ENCODE results near the gene NR1D2. TPM values are rescaled to one million over a fixed set of nuclear protein-coding genes. Genes with fewer than 3 reads are reported as not detected.

NR1D2 gene
- total RNA-seq, 4 donors from 2014 or later: 23.8 to 29.7 (median 25.1) TPM

DNA sequence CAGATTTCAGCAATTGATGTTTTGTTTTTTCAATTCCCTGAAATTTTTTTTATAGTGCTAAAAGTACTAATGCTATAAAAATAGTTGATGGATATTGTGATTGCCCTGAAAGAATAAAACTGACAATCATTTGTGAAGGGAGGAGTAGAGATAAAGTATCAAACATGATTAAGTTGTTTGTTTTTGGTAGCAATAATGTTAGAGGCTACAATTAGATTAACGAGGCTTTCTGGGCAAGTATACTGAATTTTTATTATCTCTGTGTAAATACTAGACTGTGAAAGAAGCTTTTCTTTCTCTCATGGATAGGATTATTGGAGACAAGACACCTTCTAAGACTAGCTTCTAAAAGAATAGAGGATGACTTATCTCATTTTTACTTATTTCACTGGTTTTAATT lies 15.6 kb downstream of the NR1D2 start:
- H3K9me3 ChIP-seq: no peaks in the 10 kb centered on the region
- H3K4me3 ChIP-seq: no peak overlapping the region
- H3K27me3 ChIP-seq: no peaks in the 10 kb centered on the region
- H3K36me3 ChIP-seq: peaks cover 0 to 57% (median 0%) of the 10 kb centered on the region in 3 donors
- TF ChIP-seq, protein P1, sequence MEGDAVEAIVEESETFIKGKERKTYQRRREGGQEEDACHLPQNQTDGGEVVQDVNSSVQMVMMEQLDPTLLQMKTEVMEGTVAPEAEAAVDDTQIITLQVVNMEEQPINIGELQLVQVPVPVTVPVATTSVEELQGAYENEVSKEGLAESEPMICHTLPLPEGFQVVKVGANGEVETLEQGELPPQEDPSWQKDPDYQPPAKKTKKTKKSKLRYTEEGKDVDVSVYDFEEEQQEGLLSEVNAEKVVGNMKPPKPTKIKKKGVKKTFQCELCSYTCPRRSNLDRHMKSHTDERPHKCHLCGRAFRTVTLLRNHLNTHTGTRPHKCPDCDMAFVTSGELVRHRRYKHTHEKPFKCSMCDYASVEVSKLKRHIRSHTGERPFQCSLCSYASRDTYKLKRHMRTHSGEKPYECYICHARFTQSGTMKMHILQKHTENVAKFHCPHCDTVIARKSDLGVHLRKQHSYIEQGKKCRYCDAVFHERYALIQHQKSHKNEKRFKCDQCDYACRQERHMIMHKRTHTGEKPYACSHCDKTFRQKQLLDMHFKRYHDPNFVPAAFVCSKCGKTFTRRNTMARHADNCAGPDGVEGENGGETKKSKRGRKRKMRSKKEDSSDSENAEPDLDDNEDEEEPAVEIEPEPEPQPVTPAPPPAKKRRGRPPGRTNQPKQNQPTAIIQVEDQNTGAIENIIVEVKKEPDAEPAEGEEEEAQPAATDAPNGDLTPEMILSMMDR (IDR thresholded peaks at IDR 0.05): no peak
- no peak for TF ChIP-seq POLR2A (IDR thresholded peaks at IDR 0.05)
- DNase-seq: no peak
- peaks cover 0 to 5% (median 0%) of the 10 kb centered on the region in 4 donors for H3K4me1 ChIP-seq
- no peak overlapping the region for H3K27ac ChIP-seq

DNA sequence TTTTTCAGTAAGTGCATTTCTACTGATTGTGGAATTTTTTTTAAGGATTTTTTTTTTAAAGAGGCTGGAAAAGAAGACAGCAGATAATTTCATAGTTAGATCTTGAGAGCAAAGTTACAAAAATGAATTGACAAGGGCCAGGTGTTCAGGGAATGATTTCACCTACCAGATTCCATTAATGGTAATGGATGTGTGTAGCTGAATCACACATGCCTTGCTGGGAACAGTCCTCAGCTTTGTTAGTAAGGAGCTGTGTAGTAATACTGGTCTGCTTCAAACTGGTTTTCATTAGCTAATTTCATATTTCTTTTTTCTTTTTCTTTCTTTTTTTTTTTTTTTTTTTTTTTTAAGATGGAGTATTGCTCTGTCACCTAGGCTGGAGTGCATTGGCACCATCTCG lies 16.0 kb downstream of the NR1D2 start:
- Histone ChIP-seq H3K4me1 (peaks cover 0 to 5% (median 0%) of the 10 kb centered on the region in 4 donors), H3K36me3 (peaks cover 0 to 58% (median 0%) of the 10 kb centered on the region in 3 donors), H3K9me3 (no peaks in the 10 kb centered on the region), H3K27me3 (no peaks in the 10 kb centered on the region), H3K27ac (no peak overlapping the region), H3K4me3 (no peak overlapping the region)
- TF ChIP-seq POLR2A (IDR thresholded peaks at IDR 0.05): no peak
- TF ChIP-seq, protein P1 (IDR thresholded peaks at IDR 0.05): no peak
- DNase-seq: no peak

DNA sequence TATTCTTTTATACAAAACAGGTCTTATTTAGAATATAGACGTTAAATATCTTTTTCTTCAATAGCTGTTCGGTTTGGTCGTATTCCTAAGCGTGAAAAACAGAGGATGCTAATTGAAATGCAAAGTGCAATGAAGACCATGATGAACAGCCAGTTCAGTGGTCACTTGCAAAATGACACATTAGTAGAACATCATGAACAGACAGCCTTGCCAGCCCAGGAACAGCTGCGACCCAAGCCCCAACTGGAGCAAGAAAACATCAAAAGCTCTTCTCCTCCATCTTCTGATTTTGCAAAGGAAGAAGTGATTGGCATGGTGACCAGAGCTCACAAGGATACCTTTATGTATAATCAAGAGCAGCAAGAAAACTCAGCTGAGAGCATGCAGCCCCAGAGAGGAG lies 16.8 kb downstream of the NR1D2 start:
- Histone ChIP-seq H3K27ac (no peak overlapping the region), H3K4me3 (no peak overlapping the region), H3K36me3 (peaks cover 0 to 61% (median 0%) of the 10 kb centered on the region in 3 donors), H3K27me3 (no peaks in the 10 kb centered on the region), H3K9me3 (no peaks in the 10 kb centered on the region), H3K4me1 (peaks cover 0 to 5% (median 0%) of the 10 kb centered on the region in 4 donors)
- DNase-seq: no peak
- TF ChIP-seq, protein P1 (IDR thresholded peaks at IDR 0.05): no peak
- no peak for TF ChIP-seq POLR2A (IDR thresholded peaks at IDR 0.05)

DNA sequence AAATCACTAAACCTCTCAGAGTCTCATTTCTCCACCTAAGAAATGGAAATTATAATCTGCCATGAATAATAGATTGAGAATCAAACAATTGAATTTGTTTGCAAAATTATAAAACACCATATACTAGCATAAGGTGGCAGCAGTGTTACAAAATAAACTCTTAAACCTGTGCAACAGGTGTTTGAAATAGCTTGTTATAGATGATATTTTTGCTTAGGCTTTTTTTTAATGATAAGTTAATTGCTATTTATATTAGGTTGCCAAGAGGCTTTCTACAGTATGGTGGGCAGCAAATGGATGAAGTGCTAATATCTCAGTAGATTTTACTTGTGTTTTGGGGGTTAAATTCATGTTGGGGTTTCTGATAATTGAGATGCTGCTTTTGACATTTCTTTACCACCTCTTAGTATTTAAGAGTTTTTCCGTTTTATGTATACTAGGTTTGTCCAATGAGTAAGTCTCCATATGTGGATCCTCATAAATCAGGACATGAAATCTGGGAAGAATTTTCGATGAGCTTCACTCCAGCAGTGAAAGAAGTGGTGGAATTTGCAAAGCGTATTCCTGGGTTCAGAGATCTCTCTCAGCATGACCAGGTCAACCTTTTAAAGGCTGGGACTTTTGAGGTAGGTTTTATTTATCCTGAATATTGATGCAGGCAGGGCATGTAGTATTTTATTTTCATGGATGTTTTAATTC lies 19.6 kb downstream of the NR1D2 start:
- Histone ChIP-seq H3K27ac (no peak overlapping the region), H3K27me3 (no peaks in the 10 kb centered on the region), H3K36me3 (peaks cover 0 to 81% (median 0%) of the 10 kb centered on the region in 3 donors), H3K9me3 (no peaks in the 10 kb centered on the region), H3K4me3 (no peak overlapping the region), H3K4me1 (peaks cover 0 to 5% (median 0%) of the 10 kb centered on the region in 4 donors)
- DNase-seq: no peak
- no peak for TF ChIP-seq POLR2A (IDR thresholded peaks at IDR 0.05)
- TF ChIP-seq, protein P1 (IDR thresholded peaks at IDR 0.05): no peak

DNA sequence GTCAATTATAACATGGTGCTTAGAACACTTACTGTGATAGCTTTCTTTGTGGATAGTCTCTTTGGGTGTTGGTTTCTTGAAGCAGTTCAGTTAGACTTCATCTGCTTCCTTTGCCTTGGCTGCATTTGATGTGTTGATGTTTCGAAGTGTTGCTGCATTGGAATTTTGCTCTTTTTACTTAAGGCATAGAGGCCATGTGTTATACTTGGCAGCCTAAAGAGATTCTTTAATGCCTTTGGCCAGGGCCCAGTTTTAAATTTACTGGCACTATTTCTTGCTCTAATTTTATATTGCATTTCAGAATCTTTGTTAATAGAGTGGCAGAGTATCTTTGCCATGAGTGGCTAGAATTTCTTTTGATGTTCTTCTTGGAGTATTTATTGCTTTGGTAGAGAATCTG lies 21.2 kb downstream of the NR1D2 start:
- DNase-seq: no peak
- Histone ChIP-seq H3K4me3 (no peak overlapping the region), H3K36me3 (peaks cover 0 to 76% (median 0%) of the 10 kb centered on the region in 3 donors), H3K27ac (no peak overlapping the region), H3K27me3 (no peaks in the 10 kb centered on the region), H3K4me1 (no peaks in the 10 kb centered on the region), H3K9me3 (no peaks in the 10 kb centered on the region)
- no peak for TF ChIP-seq POLR2A (IDR thresholded peaks at IDR 0.05)
- TF ChIP-seq, protein P1 (IDR thresholded peaks at IDR 0.05): no peak

Data from Peyer's patch (tissue), 4 donors.